Measurements from ENCODE around the gene UTP14C.
"Not testable (repeated sequence)": the region's sequence is repeated elsewhere in the genome, so short reads cannot be mapped to it uniquely, and the experiment has no call there.

UTP14C gene

DNA sequence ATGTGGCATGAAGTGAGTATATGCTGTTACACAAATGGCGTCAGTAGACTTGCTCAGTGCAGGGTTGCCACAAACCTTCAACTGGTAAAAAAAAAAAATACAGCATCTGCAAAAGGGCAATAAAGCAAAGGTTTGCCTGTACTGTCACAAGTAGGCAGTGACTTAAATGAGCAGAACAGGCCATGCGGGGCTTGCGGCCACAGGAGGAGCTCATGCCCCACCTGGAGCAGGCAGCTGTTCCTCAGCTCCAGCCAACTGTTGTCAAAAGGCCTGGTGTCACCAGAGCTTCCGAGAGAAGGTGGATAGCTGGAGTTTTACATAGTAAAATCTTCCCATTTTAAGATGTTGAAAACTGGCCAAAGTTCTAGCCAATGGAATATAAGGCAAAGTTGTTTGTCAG lies 20.9 kb upstream of the UTP14C start:
- no peak for DNase-seq

DNA sequence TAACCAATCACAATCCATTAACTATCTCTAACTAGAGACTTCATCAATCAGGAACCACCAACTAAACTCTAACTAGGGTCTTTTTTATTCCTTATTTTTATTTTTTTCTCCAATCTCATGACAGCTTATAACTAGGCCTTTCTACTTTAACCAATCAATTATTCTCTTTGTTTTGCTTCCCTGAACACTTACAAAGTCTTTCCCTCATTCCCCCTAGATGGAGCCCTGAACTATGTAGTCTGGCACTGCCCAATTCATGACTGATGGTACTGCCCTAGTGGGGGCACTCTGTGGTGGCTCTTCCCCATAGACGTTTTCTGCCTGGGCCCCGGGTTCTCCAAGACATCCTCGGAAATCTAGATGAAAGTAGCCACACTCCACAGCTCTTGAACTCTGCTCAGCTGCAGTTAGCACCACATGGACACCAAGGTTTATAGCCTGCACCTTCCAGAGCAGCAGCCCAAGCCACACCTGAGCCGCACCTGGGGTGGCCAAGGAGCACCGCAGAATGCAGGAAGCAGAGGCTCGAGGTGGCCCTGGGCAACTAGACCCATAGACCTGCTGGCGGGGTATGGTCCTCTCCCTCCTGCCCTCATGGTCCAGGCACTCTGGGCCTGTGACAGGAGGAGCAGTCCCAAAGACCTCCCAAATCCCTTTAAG lies 19.9 kb upstream of the UTP14C start:
- no peak for DNase-seq

GRCh38 chr13:52005841-52006522 lies 18.5 kb upstream of the UTP14C start:
- DNase-seq = no peak

DNA sequence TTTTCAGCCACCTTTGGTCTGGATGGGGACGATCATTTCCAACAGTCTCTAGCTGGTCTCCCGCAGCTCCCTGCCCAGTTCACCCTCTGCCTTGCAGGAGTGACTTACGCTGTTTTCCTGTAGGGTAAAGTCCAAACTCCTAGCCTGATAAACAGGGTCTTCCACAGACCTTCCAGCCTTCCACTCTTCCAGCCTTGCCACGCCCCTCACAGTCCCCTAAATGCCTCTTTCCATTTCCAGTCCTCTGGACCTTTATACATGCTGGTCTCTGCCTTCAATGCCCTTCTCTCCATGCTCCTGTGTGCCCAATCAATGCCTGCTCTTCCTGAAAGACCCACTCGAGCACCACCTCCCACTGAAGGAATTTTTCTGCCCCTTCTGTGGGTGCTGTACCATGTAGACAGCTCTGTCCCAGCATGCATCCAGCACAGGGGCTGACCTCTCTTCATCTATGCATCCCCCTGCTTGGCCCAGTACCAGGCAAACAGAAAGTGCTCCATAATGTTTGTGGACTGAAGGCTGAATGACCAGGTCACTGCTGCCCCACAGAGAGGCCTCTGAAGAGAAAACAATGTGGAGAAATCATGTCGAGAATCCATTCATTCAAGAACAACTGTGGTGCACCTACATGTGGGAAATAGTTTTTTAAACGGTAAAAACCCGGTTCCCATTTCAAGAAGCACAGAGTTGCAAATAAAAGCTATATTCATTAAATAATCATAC lies 17.8 kb upstream of the UTP14C start:
- DNase-seq = no peak

DNA sequence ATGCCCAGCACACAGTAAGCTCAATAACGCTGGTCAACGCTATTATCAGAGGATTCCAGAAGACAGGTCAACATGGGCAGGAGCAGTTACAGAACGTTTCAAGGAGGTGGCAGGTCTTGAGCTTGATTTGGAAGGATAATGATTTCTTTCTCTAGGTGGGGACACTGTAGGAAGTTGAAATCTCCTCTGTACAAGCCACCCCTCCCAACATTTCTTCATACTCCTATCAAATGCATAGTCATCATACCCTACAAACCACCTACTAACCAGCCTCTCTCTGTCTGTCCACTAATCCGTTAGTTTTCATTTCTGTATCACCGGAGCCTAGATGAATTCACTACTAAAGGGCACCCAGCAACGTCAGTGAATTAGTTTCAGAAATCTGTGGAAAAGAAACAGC lies 14.5 kb upstream of the UTP14C start:
- DNase-seq = no peak

GRCh38 chr13:52010890-52011631 lies 13.4 kb upstream of the UTP14C start, which contains the start of gene ATP7B:
Gene ATP7B (minus strand): TSS chr13:52011450. CDS start chr13:52011337, 113 bp downstream.
- DNase-seq = no peak

- DNase-seq = peak; percentile 78
Observed at GRCh38 chr13:52011632-52012511, 12.6 kb upstream of the UTP14C start, which contains the start of gene ALG11. Gene ALG11 (plus strand): TSS chr13:52012398. CDS start chr13:52012419, 21 bp downstream.

DNA sequence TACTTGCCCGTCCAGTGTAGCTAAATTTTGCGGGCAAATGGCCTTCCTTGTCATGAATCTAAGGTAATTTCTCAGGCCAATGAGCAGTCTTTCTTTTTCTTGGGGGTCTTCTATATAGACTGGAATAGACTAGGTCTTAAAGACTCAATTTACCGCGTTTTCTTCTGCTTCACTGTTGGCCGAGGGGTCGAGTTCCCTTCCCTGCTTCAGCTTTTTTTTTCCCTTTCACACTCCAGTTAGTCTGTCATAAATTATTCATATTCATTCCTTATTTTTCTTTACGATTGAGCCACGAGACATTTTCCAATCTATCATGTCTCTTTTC lies 12.0 kb upstream of the UTP14C start:
- DNase-seq = no peak

DNA sequence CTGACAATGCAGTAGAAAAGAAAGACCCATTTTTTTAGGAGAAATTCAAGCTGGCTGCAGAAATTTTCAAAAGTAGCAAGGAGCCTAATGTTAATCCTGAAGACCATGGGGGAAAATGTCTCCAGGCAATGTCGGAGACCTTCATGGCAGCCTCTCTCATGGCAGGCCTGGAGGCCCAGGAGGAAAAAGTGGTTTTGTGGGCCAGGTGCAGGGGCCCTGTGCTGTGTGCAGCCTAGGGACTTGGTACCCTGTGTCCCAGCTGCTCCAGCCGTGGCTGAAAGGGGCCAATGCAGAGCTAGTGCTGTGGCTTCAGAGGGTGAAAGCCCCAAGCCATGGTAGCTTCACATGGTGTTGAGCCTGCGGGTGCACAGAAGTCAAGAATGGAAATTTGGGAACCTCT lies 8.2 kb upstream of the UTP14C start:
- DNase-seq = no peak

DNA sequence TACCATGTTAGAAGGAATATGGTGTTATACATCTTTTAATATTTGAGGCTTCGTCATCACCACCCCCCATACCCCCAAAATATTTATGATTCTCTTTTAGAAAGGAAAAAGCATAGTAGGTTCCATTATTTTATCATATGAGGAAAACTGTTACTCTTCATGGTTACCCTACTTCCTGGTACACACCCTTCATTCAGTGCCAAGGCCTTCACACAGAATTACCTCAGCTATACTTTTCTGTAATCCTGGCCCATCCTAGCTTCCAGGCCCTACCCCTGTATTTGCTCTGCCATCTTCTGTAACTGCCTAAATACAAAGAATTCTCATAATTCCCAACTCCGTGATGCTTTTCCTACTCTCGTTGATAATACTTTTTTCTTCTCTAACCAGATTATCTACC lies 4.3 kb upstream of the UTP14C start:
- DNase-seq = no peak

GRCh38 chr13:52022356-52022755 lies 2.1 kb upstream of the UTP14C start:
- no peak for DNase-seq

DNA sequence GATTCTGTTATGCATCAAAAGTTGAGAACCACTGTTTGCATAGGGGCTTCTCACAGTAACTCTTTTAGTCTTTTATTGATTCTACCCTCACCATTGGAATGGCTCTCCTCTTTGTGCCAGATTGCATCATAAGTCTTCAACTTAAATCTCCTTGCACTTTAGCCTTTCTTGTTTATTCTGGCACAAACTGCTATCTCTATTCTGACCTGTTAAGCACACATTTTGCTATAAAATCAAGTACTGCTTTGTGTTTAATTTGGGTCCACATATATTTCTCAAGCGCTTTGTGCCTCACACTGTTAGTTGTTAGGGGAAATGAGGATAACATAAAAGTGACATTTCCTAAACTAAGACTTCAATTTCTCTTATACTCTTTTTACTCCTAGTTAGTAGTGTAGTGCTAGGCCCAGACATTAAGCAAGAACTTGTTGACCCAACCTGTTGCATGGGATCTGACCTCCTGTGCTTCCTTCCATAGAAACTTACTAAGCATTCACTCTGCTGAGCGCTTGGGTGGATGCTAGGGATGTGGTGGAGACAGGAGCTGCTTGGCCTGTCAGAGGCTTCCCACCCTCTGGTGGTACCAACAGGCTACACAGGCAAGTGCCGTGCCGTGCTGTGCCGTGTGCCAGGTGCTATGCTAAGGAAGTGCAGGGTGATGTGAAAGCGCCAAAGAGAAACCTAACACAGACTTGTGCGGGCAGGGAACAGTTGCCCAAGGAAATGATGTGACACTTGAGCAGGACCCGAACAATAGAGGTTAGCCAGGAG lies 1.2 kb downstream of the UTP14C start:
- DNase-seq = no peak

DNA sequence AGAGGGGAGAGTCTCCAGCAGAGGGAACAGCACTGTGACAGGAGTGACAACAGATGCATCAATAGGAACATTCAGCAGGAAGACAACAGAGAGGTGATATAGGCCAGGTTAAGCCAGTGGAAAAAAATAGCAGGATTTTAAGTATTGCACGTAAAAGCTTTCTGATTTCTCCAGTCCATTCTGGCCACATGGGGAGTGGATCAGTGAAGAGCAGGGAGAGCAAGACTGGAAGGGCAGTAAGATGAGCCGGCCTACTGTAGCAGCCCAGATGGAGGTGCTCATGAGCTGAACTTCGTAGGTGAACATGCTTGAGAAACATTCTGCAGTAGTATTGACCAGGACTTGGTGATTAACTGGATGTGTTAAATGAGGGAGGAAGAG lies 1.7 kb downstream of the UTP14C start:
- no peak for DNase-seq

- DNase-seq = no peak
Observed at GRCh38 chr13:52027832-52028231, 3.3 kb downstream of the UTP14C start.

GRCh38 chr13:52029569-52029968 lies 5.1 kb downstream of the UTP14C start:
- no peak for DNase-seq

GRCh38 chr13:52030401-52030800 lies 5.9 kb downstream of the UTP14C start:
- DNase-seq = not testable (repeated sequence)

- no peak for DNase-seq
Observed at GRCh38 chr13:52033039-52033438, 8.5 kb downstream of the UTP14C start.

DNA sequence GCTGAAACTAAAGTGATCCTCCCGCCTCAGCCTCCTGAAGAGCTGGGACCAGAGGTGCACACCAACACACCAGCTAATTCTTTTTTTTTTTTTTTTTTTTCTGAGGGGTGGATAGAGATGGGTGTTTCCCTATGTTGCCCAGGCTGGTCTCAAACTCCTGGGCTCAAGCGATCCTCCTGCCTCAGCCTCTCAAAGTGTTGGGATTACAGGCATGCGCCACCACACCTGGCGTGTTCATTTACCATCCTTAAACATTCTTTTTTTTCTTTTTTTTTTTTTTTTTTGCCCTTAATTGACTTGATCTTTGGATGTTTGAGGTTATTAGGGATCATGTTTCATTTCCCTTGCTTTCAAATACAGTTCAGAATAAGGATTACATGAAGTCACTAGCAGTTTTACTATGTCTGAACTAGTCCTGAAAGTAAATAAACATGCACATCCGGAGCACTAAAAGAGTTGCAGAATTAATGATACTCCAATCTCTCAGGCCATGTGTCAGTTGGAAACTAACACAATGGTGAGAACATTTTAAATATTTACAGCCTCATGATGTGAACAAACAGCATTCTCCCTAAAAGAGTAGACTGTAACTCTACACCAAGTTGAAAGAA lies 10.2 kb downstream of the UTP14C start:
- DNase-seq = no peak

GRCh38 chr13:52036037-52036436 lies 11.5 kb downstream of the UTP14C start:
- DNase-seq = no peak

DNA sequence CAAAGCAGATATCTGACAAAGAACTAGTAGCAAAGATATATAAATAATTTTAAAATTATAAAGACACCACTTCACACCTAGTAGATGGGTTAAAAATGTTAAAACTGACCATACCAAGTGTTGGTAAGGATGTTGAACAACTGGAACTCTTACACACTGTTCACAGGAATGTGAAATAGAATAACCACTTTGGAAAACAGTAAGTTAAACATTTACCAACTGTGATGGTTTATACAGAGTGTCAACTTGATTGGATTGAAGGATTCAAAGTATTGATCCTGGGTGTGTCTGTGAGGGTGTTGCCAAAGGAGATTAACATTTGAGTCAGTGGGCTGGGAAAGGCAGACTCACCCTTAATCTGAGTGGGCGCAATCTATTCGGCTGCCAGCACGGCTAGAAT lies 19.2 kb downstream of the UTP14C start:
- no peak for DNase-seq

DNA sequence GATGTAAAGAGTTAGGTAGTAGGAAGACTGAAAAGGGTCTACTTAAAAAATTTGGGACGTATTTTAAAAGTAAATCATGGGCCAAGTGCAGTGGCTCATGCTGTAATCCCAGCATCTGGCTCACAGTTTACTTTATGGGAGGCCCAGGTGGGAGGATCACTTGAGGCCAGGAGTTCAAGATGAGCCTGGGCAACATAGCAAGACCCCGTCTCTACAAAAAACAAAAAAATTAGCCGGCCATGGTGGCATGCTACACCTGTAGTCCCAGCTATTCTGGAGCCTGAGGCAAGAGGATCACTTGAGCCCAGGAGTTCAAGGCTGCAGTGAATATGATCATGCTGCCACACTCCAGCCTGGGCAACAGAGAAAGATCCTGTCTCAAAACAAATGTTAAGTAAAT lies 23.0 kb downstream of the UTP14C start:
- no peak for DNase-seq
